Endothelial cell of umbilical vein (primary cell): ENCODE results near the gene MUC2. TPM values are rescaled to one million over a fixed set of nuclear protein-coding genes. Genes with fewer than 3 reads are reported as not detected.

Source experiments
- BruUV-seq: library from RNA; stranded (reverse); fragments of 400-500 nt; replicated peaks from 2 replicates; lab custom pipeline; 2021; lab: Mats Ljungman, UMichigan
- CTCF ChIA-PET: fragments of 300-600, 350-600 bp; sonication (Branson Sonifier 250); formaldehyde crosslinking; loops from one replicate; lab custom pipeline; 2021; ENCODE audit warnings: antibody characterized with exemption, inconsistent platforms; lab: Charles Lee
- POLR2A ChIA-PET: fragments of 300-600, 350-600 bp; sonication (Branson Sonifier 250); formaldehyde crosslinking; loops from one replicate; lab custom pipeline; 2021; ENCODE audit warnings: antibody characterized with exemption, inconsistent platforms; lab: Charles Lee
- DNase-seq: peaks from one replicate; pipeline ENCODE4 v3.0.0-alpha.2; 2011; ENCODE audit warnings: low read depth, low spot score
- FAIRE-seq: peaks from 2 replicates; lab custom pipeline; 2011; peaks lifted over from hg19 to GRCh38; lab: Jason Lieb, UNC
- H2AFZ ChIP-seq: 2 replicates; pipeline ENCODE4 v1.6.0; 2012; ENCODE audit warnings: low read depth, low read length, control low read depth, inconsistent platforms
- H3K27ac ChIP-seq: 2 replicates; pipeline ENCODE4 v1.5.1; 2011; ENCODE audit warnings: low read depth, mild to moderate bottlenecking, control low read depth, low read length, moderate library complexity; ENCODE audit not compliant: insufficient read depth
- H3K27me3 ChIP-seq, 2 experiments: 2 replicates each; pipeline versions ENCODE4 v1.6.0 to v1.6.1; 2011; ENCODE audit warnings: low read length in 2 of 2, mixed read lengths in 1 of 2; ENCODE audit not compliant: control insufficient read depth in 2 of 2, insufficient read depth in 2 of 2
- H3K36me3 ChIP-seq, 2 experiments: 2 replicates in 1 of 2; 3 replicates in 1 of 2; pipeline ENCODE4 v1.5.1; 2011; ENCODE audit warnings: low read length in 2 of 2, mild to moderate bottlenecking in 1 of 2, moderate library complexity in 1 of 2; ENCODE audit not compliant: control insufficient read depth in 2 of 2, insufficient read depth in 2 of 2; ENCODE audit errors: extremely low read depth in 1 of 2
- H3K4me1 ChIP-seq: 3 replicates; pipeline ENCODE4 v1.5.1; 2011; ENCODE audit warnings: mild to moderate bottlenecking, low read length; ENCODE audit not compliant: control insufficient read depth, insufficient read depth; ENCODE audit errors: extremely low read depth
- H3K4me2 ChIP-seq: 2 replicates; pipeline ENCODE4 v1.6.1; 2011; ENCODE audit warnings: low read length, control low read depth, mixed read lengths; ENCODE audit not compliant: insufficient read depth
- H3K4me3 ChIP-seq, 3 experiments: fragments of 200-600 bp in 1 of 3; sonication (generic), shearing (Covaris generic) in 1 of 3; replicated peaks in 1 of 3; 2 replicates each; pipeline ENCODE4 v1.5.1; 2011 to 2016; ENCODE audit warnings: control low read depth in 3 of 3, low read length in 3 of 3, mild to moderate bottlenecking in 2 of 3, inconsistent platforms in 1 of 3, low read depth in 1 of 3, moderate library complexity in 1 of 3; ENCODE audit not compliant: insufficient read depth in 1 of 3
- H3K79me2 ChIP-seq: 2 replicates; pipeline ENCODE4 v1.6.0; 2012; ENCODE audit warnings: low read length, inconsistent platforms; ENCODE audit not compliant: control insufficient read depth, insufficient read depth
- H3K9ac ChIP-seq: replicated peaks from 2 replicates; pipeline ENCODE3; 2011; ENCODE audit warnings: low read length, control low read depth; ENCODE audit not compliant: insufficient read depth; ENCODE audit errors: extremely low read depth
- H3K9me1 ChIP-seq: replicated peaks from 3 replicates; pipeline ENCODE4 v1.6.0; 2011; ENCODE audit warnings: mild to moderate bottlenecking, low read length; ENCODE audit not compliant: control insufficient read depth, insufficient read depth; ENCODE audit errors: extremely low read depth
- H3K9me3 ChIP-seq: replicated peaks from 2 replicates; pipeline ENCODE4 v1.5.1; 2012; ENCODE audit warnings: low read length, inconsistent platforms; ENCODE audit not compliant: control insufficient read depth, insufficient read depth
- H4K20me1 ChIP-seq: replicated peaks from 2 replicates; pipeline ENCODE3; 2011; ENCODE audit warnings: mild to moderate bottlenecking, low read length; ENCODE audit not compliant: control insufficient read depth, insufficient read depth; ENCODE audit errors: extremely low read depth
- CTCF ChIP-seq, 2 donors: IDR thresholded peaks; 1 replicate in 1 of 2; 2 replicates in 1 of 2; pipeline ENCODE4 v1.5.1; 2011; ENCODE audit warnings: low read length in 2 of 2, mild to moderate bottlenecking in 2 of 2, moderate library complexity in 2 of 2, control low read depth in 1 of 2, inconsistent platforms in 1 of 2, low read depth in 1 of 2; ENCODE audit not compliant: insufficient read depth in 1 of 2; ENCODE audit errors: extremely low read depth in 1 of 2
- EZH2 ChIP-seq: IDR thresholded peaks from 2 replicates; pipeline ENCODE4 v1.6.1; 2012; ENCODE audit warnings: borderline replicate concordance, low read depth, mild to moderate bottlenecking, moderate library complexity, low read length, inconsistent platforms; ENCODE audit not compliant: severe bottlenecking
- FOS ChIP-seq: IDR thresholded peaks from 2 replicates; pipeline ENCODE4 v1.6.1; 2011; ENCODE audit warnings: mild to moderate bottlenecking, low read length, moderate library complexity, borderline replicate concordance; ENCODE audit not compliant: insufficient read depth
- GATA2 ChIP-seq: IDR thresholded peaks from 2 replicates; pipeline ENCODE4 v1.7.0; 2011; ENCODE audit warnings: low read depth, mild to moderate bottlenecking, moderate library complexity, mixed read lengths, low read length; ENCODE audit not compliant: insufficient read length, insufficient read depth
- JUN ChIP-seq: IDR thresholded peaks from 2 replicates; pipeline ENCODE4 v1.6.1; 2011; ENCODE audit warnings: borderline replicate concordance, low read depth; ENCODE audit not compliant: insufficient read length, insufficient read depth
- MAX ChIP-seq: IDR thresholded peaks from 2 replicates; pipeline ENCODE4 v1.6.1; 2011; ENCODE audit not compliant: insufficient read depth, insufficient read length
- POLR2A ChIP-seq: IDR thresholded peaks from 2 replicates; pipeline ENCODE4 v1.6.1; 2012; ENCODE audit warnings: low read depth, mild to moderate bottlenecking, control low read depth, low read length
- POLR2AphosphoS5 ChIP-seq: IDR thresholded peaks from 2 replicates; pipeline ENCODE4 v1.6.1; 2012; ENCODE audit warnings: low read depth, mild to moderate bottlenecking, control low read depth, low read length, moderate library complexity; ENCODE audit not compliant: insufficient read depth
- dilution Hi-C: fragments of 300-500 bp; cut with MboI; formaldehyde crosslinking; loops from one replicate; pipeline ENCODE4 v1.15.0; 2019; ENCODE audit warnings: low sequenced_read_pairs; ENCODE audit not compliant: extremely low pct_ligation_motif_present
- intact Hi-C: fragments of 100-400 bp; cut with micrococcal nuclease; formaldehyde crosslinking; loops from one replicate; pipeline ENCODE4 v1.10.0; 2022
- polyA plus RNA-seq, 4 experiments: library from polyadenylated mRNA; depleted of rRNA in 3 of 4; stranded (reverse) in 3 of 4; unstranded in 1 of 4; fragments of >200 nt; gene quantifications; 2 replicates each; pipeline versions ENCODE4 v1.2.1 to v1.2.3, GENCODE V29; 2011 to 2012; ENCODE audit warnings: missing spikeins in 1 of 4
- total RNA-seq: library from RNA; stranded (reverse); gene quantifications from 2 replicates; pipeline ENCODE4 v1.2.3, GENCODE V29; 2021

Gene MUC2
- total and polyA plus RNA-seq, 2 donors (not counting 3 experiments of a cell fraction or from before 2014, with no cell fraction given) = not detected

- dilution Hi-C loops = no loop called here
- ChIA-PET CTCF (interaction anchor here (1.1 to 1.5 kb wide), 3 partner anchors 10 to 194 kb away, joined by 3 read pairs; no protein-coding TSS in a partner anchor), POLR2A (no interaction called here)
These were observed 33.2 kb upstream of the MUC2 start for GRCh38 chr11:1041471-1041870.

More at GRCh38 chr11:1041471-1041870, 33.2 kb upstream of the MUC2 start:
- intact Hi-C loops = no loop called here
- Histone ChIP-seq H3K36me3 (no peaks in the 10 kb centered on the region), H3K79me2 (no peaks in the 10 kb centered on the region), H3K4me1 (no peaks in the 10 kb centered on the region), H3K9me1 (no peaks in the 10 kb centered on the region), H2AFZ (no peak overlapping the region), H3K9me3 (no peaks in the 10 kb centered on the region), H3K27ac (no peak overlapping the region), H3K4me3 (no peak overlapping the region), H3K9ac (no peak overlapping the region), H3K27me3 (no peaks in the 10 kb centered on the region), H3K4me2 (no peak overlapping the region), H4K20me1 (no peaks in the 10 kb centered on the region)
- no peak for FAIRE-seq
- TF ChIP-seq GATA2 (no peak), MAX (no peak), FOS (no peak), POLR2AphosphoS5 (no peak), POLR2A (no peak), JUN (no peak), EZH2 (no peak), CTCF (IDR thresholded peaks at IDR 0.05; ENCODE audit: extremely low read depth in 1 of 2, insufficient read depth in 1 of 2, low read depth in 1 of 2, low read length in 2 of 2) (no peak)
- BruUV-seq = no TSS peak
- no peak for DNase-seq
